GM18519 (cell line): Measurements from ENCODE around the gene SETD6.
"Not testable (repeated sequence)": the region's sequence is repeated elsewhere in the genome, so short reads cannot be mapped to it uniquely, and the experiment has no call there.

Experiments
- ATAC-seq: cut with Tn5 transposase; IDR thresholded peaks from one replicate; pipeline ENCODE4 v1.9.1; 2021; ENCODE audit warnings: mild to moderate bottlenecking, moderate library complexity; ENCODE audit not compliant: unreplicated experiment, low FRiP score

Gene SETD6

GRCh38 chr16:58535100-58535499 lies 19.8 kb downstream of the SETD6 start:
- no peak for ATAC-seq

GRCh38 chr16:58536278-58536677 lies 21.0 kb downstream of the SETD6 start:
- no peak for ATAC-seq

- ATAC-seq = no peak
These were observed 22.0 kb downstream of the SETD6 start for GRCh38 chr16:58537124-58537906.

GRCh38 chr16:58541711-58542110 lies 26.4 kb downstream of the SETD6 start:
- ATAC-seq = no peak

- no peak for ATAC-seq
These were observed 27.0 kb downstream of the SETD6 start for GRCh38 chr16:58542291-58542690.

- no peak for ATAC-seq
These were observed 28.4 kb downstream of the SETD6 start for GRCh38 chr16:58543685-58544084.

- no peak for ATAC-seq
These were observed 33.1 kb downstream of the SETD6 start for GRCh38 chr16:58548378-58548777.

- ATAC-seq = no peak
These were observed 36.2 kb downstream of the SETD6 start for GRCh38 chr16:58551496-58551895.

- no peak for ATAC-seq
These were observed 41.4 kb downstream of the SETD6 start for GRCh38 chr16:58556678-58557077.

- ATAC-seq = no peak
These were observed 47.9 kb downstream of the SETD6 start for GRCh38 chr16:58563235-58563634.

GRCh38 chr16:58563775-58564174 lies 48.5 kb downstream of the SETD6 start:
- ATAC-seq = no peak

GRCh38 chr16:58565697-58566096 lies 50.4 kb downstream of the SETD6 start:
- not testable (repeated sequence) for ATAC-seq
